ENCODE results near the gene RPS19BP1. TPM values are rescaled to one million over a fixed set of nuclear protein-coding genes. Genes with fewer than 3 reads are reported as not detected.

Gene RPS19BP1
- total and polyA plus RNA-seq, 8 donors: 25.9 to 117 (median 36.7) TPM

- no peak overlapping the region for H3K4me3 ChIP-seq
- FAIRE-seq: no peak
- no peaks in the 10 kb centered on the region for H3K27me3 ChIP-seq
- intact Hi-C loops (cut with DNase I): no loop called here
- H3K36me3 ChIP-seq: peaks cover 0 to 36% (median 10%) of the 10 kb centered on the region in 3 donors
- H3K9me3 ChIP-seq: no peaks in the 10 kb centered on the region
- H3K27ac ChIP-seq: no peak overlapping the region
- TF ChIP-seq CTCF (IDR thresholded peaks at IDR 0.05): no peak
- WGBS, 2 donors: 87 to 88% methylated on average over 16 of the region's 16 CpGs
- DNase-seq: peak in 1 of 6 donors; percentile 44
- H3K4me1 ChIP-seq: peaks cover 8 to 20% (median 9%) of the 10 kb centered on the region in 3 donors
- no peak for ATAC-seq
Observed at GRCh38 chr22:39504071-39504470, 28.5 kb downstream of the RPS19BP1 start.

GRCh38 chr22:39503630-39504029, 28.9 kb downstream of the RPS19BP1 start:
- Histone ChIP-seq H3K4me3 (peak overlapping the region in 2 of 4 donors; percentile 94 to 98), H3K9me3 (no peaks in the 10 kb centered on the region), H3K36me3 (peaks cover 0 to 33% (median 10%) of the 10 kb centered on the region in 3 donors), H3K4me1 (peaks cover 8 to 20% (median 9%) of the 10 kb centered on the region in 3 donors), H3K27ac (no peak overlapping the region), H3K27me3 (no peaks in the 10 kb centered on the region)
- ATAC-seq (no peak), FAIRE-seq (no peak), DNase-seq (peak in 1 of 6 donors; percentile 0)
- WGBS, 2 donors: 46 to 61% methylated on average over 6 of the region's 6 CpGs
- no peak for TF ChIP-seq CTCF (IDR thresholded peaks at IDR 0.05)
- intact Hi-C loops (cut with DNase I): no loop called here

GRCh38 chr22:39502789-39503409, 29.6 kb downstream of the RPS19BP1 start:
- H3K27ac ChIP-seq: peak overlapping the region; percentile 38 to 92 (median 86)
- peaks cover 0 to 26% (median 10%) of the 10 kb centered on the region in 3 donors for H3K36me3 ChIP-seq
- H3K9me3 ChIP-seq: no peaks in the 10 kb centered on the region
- ATAC-seq (peak in 3 of 4 donors; percentile 0 to 2 (median 0)), DNase-seq (peak in 1 of 6 donors; percentile 33), FAIRE-seq (no peak)
- H3K4me3 ChIP-seq: peak overlapping the region; percentile 83 to 98 (median 96)
- 3 to 6% methylated on average over 18 of the region's 18 CpGs for WGBS, 2 donors
- peaks cover 8 to 20% (median 9%) of the 10 kb centered on the region in 3 donors for H3K4me1 ChIP-seq
- intact Hi-C loops (cut with DNase I): no loop called here
- no peak for TF ChIP-seq CTCF (IDR thresholded peaks at IDR 0.05)
- no peaks in the 10 kb centered on the region for H3K27me3 ChIP-seq

- Histone ChIP-seq H3K4me1 (peaks cover 8 to 20% (median 9%) of the 10 kb centered on the region in 3 donors), H3K27ac (peak within 1 kb of the TSS; percentile 81 to 92 (median 90)), H3K36me3 (peaks cover 0 to 23% (median 10%) of the 10 kb centered on the region in 3 donors), H3K4me3 (peak within 1 kb of the TSS; percentile 83 to 98 (median 96)), H3K9me3 (no peaks in the 10 kb centered on the region), H3K27me3 (no peaks in the 10 kb centered on the region)
- intact Hi-C loops (cut with DNase I): no loop called here
- no peak for TF ChIP-seq CTCF (IDR thresholded peaks at IDR 0.05)
- WGBS, 2 donors: 0 to 1% methylated on average over 52 to 58 of the region's 58 CpGs
- peak; percentile 98 to 99 (median 98) for DNase-seq
- peak; percentile 94 to 96 (median 95) for ATAC-seq
- FAIRE-seq: peak; percentile 59
Observed at GRCh38 chr22:39502109-39502788, 30.3 kb downstream of the RPS19BP1 start, which contains the start of gene MIEF1. Gene MIEF1 (plus strand): TSS chr22:39502290. CDS start chr22:39511295, 9,005 bp downstream.
